C1 segment of cervical spinal cord (tissue), 14 donors: Measurements from ENCODE around the gene MEI1.

Source experiments
- DNase-seq, 14 donors: peaks; one replicate each; lab custom pipeline; 2025; lab: John Stamatoyannopoulos, UW

The MEI1 gene

GRCh38 chr22:41746567-41747400 lies 47.5 kb downstream of the MEI1 start:
- peak in 12 of 14 donors; percentile 20 to 54 (median 38) for DNase-seq

DNA sequence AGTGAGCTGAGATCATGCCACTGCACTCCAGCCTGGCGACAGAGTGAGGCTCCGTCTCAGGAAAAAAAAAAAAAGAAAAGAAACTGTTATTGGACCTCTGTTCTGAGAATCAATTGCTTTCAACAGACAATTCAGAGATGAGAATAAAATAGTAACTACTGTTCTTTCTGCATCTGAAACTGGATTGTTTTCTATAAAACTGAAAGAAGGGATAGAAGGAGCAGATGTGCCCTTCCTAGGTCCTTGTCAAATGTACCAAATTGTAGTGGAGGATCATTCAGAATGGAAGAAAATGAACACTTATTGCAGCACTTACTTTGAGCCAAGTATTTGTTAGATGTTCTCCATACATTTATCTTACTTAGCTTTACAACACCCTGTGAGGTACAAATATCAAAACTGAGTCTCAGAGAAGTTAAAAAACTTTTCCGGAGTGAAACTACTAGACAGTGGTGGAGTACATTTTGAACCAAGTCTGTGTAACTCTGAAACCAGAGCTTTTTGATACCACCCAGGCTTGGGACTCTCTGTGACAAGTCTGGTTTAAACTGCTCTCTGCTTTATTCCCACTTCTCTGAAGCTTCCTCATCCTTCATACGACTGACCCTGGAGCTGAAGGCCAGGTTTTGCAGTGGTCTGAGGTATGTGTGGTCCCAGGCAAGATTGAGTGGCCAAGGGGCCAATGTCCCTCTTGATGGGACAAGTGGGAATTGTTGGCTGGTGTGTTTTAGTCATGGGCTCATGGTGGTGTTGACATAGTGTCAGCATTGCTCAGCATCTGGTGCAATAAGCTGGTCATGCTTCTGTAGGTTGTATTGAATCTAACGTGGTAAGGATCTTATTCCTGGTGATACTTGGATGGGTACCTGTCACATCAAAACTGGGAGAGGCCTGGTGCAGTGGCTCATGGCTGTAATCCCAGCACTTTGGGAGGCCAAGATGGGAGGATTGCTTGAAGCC lies 53.0 kb downstream of the MEI1 start:
- no peak for DNase-seq

GRCh38 chr22:41753984-41754383 lies 54.7 kb downstream of the MEI1 start:
- DNase-seq = no peak

- no peak for DNase-seq
Observed at GRCh38 chr22:41757502-41757901, 58.2 kb downstream of the MEI1 start.

- peak in 1 of 14 donors; percentile 28 for DNase-seq
Observed at GRCh38 chr22:41758231-41758630, 58.9 kb downstream of the MEI1 start.

DNA sequence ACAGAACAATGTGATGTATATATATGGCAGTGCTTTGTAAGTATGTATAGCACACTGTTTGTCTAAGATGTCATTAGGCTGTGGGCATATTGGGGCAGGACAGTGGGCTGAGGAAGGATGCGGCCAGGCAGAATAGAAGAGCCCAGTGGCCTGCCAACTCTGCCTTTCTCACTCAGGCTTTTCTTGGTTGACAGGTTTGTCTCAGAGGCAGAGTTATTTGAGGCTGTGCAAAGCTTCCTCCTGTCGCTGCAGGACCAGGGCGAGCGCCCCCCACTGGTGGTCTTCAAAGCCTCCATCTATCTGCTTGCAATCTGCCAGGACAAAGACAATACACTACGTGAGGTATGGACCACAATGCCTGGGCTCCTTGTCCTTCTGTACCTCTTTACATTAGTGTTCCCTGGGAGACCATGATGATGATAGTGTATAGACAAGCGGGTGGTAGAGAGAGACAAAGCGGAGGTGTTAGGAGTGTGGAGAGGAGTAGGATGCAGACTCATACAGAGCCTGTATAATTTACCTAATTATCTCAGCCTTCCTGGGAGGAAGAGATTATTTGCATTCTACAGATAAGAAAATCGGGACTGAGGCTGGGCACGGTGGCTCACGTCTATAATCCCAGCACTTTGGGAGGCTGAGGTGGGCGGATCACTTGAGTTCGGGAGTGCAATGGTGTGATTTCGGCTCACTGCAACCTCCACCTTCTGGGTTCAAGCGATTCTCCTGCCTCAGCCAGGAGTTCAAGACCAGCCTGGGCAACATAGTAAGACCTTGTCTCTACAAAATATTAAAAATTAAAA lies 63.9 kb downstream of the MEI1 start:
- peak in 2 of 14 donors; percentile 4 to 5 for DNase-seq

- DNase-seq = no peak
Observed at GRCh38 chr22:41766476-41766875, 67.2 kb downstream of the MEI1 start.

- no peak for DNase-seq
Observed at GRCh38 chr22:41768430-41768829, 69.1 kb downstream of the MEI1 start.

- no peak for DNase-seq
Observed at GRCh38 chr22:41770715-41771468, 71.6 kb downstream of the MEI1 start.

DNA sequence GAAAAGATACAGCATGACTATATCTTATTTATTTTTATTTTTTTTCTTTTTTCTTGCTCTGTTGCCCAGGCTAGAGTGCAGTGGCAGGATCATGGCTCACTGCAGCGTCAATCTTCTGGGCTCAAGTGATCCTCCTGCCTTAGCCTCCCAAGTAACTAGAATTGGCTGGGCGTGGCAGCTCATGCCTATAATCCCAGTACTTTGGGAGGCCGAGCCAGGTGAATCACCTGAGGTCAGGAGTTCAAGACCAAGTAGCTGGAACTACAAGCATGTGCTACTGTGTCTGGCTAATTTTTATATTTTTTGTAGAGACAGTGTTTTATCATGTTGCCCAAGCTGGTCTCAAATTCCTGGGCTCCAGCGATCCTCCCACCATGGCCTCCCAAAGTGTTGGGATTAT lies 72.9 kb downstream of the MEI1 start:
- no peak for DNase-seq

GRCh38 chr22:41772645-41773044 lies 73.3 kb downstream of the MEI1 start:
- no peak for DNase-seq

DNA sequence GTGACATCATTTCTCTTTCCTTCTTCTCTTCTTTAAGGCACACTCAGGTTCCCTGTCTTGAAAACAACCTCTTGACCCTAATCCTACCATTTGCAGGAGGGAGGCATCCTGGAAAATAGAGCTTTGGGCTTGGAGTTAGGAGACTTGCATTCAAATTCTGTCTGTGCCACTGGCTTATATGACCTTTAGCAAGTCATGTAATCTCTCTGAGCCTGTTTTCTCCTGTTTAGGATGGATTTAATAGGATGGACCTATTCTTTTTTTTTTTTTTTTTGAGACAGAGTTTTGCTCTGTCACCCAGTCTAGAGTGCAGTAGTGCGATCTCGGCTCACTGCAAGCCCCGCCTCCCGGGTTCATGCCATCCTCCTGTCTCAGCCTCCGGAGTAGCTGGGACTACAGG lies 76.0 kb downstream of the MEI1 start:
- no peak for DNase-seq

DNA sequence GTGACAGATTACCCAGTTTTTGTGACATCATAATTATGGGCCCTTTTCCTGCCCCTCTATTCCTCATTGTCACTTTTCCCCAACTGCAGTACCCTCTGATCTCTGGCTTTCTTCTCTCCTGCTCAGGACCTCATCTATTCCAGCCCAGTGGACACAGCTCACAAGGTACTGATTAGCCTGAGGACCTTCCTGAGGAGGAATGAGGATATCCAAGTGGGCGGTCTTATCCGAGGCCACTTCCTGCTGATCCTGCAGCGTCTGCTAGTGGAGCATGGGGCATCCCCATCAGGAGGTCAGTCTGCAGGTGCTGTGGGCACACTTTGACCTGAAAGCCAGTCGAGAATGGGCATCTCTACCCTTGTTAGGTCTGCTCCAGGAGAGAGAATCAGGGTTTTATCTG lies 76.7 kb downstream of the MEI1 start:
- DNase-seq = no peak

GRCh38 chr22:41776381-41776780 lies 77.1 kb downstream of the MEI1 start:
- DNase-seq = no peak

DNA sequence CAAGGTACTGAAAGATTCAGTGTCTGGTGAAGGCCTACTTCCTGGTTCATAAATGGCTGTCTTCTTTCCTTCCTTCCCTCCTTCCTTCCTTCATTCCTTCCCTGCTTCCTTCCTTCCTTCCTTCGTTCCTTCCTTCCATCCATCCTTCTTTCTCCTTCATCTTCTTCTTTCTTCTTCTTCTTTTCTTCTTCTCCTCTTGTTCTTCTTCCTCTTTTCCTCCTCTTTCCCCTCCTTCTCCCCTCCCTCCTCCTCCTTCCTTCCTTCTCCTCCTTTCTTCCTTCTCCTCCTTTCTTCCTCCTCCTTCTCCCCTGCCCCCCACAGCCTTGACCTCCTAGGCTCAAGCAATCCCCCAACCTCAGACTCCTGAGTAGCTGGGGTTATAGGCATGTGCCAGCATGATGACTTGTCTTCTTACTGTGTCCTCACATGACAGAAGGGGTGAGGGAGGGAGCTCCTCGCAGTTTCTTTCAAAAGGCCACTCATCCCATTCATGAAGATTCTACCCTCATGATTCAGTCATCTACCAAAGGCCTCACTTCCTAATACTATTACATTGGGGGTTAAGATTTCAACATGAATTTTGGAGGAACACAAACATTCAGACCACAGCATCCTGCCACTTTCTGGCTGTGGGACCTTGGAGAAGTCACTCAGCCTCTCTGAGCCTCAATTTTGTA lies 78.6 kb downstream of the MEI1 start:
- DNase-seq = no peak

GRCh38 chr22:41779929-41780505 lies 80.7 kb downstream of the MEI1 start:
- no peak for DNase-seq

DNA sequence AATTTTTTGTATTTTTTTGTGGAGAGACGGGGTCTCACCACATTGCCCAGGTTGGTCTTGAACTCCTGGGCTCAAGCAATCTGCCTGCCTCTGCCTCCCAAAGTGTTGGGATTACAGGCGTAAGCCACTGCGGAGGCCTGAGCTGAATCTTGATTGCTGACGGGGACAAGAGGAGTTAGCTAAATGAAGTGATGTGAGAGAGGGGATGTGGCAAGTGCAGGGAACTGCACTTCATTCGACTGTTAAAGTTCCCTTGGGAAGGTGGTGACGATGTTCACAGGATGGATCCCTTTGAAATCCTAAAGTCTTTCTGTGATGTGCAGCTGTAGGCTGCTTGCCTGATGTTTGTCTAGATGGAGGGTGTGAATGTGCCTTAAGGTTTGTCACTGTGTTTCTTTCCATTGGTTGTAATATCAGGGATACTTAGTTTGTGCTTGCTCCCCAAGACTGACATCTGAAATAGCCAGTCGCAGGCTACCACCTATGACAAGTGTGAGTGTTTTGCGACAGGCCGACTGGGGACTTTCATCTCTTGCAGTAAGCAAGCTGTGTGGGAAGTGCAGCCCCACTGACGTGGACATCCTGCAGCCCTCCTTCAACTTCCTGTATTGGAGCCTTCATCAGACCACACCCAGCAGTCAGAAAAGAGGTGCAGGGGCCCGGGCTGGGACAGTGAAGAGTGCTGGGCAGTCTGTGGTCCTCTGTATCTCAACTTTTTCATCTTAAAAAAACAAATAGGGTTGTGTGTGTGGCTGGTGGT lies 81.6 kb downstream of the MEI1 start:
- peak in 3 of 14 donors; percentile 1 to 24 (median 9) for DNase-seq

GRCh38 chr22:41781507-41781906 lies 82.2 kb downstream of the MEI1 start:
- no peak for DNase-seq

DNA sequence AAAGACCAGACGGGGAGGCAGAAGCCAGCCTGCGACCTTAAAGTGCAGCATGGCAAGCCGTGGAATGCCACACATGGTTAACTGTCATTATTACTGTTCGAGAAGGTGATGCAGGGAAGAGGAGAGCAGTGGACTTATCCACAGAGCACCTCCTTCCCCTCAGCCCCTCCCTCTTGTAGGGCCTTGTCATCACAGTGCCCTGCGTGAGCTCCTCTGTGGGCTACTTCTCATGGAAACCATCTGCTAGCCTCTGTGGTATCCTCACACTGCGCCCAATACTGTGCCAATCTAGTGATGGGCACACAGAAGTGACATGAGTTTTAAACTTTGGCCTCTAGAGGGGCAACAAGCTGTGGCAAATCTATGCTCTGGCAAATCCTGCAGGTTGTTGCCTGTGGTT lies 83.0 kb downstream of the MEI1 start:
- DNase-seq = peak in 1 of 14 donors; percentile 65
